ENCODE data around the gene SLC39A13. TPM values are rescaled to one million over a fixed set of nuclear protein-coding genes. Genes with fewer than 3 reads are reported as not detected.

Gene SLC39A13
- total and polyA plus RNA-seq, 2 donors (not counting 1 experiment from before 2014, with no cell fraction given): 62.9 to 88.7 TPM

DNA sequence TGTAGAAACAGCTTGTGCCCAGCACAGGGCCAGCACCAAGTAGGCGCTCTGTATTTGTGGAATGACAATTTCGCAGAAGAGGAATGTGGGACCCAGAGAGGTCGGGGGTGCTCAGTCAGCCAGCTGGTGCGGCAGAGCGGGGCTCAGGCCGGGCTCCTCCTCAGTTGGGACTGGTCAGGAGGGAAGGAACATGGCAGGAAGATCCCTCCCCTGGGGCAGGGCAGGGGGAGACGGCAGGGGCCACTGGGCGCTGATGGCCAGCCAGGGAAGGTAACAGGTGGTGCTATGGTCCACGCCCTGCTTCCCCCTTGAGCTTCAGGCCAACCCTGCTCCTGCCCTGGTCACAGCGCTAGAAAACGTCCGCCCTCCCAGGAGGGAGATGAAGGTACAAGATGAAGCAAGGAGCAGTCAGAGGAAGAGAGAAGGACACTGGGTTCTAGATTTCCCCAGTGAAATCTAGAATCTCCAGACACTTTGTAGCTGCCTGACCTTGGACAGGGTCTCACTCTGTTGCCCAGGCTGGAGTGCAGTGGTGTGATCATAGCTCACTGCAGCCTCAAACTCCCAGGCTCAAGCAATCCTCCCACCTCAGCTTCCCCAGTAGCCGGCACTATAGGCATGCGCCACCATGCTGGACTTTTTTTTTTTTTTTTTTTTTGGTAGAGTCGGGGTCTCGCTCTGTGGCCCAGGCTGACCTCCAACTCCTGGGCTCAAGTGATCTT is 16.5 kb upstream of the SLC39A13 start:
- no peak for TF ChIP-seq EZH2 (IDR thresholded peaks at IDR 0.05; ENCODE audit: low read length, missing control alignments)
- TF ChIP-seq CTCF (conservative IDR thresholded peaks at IDR 0.05 in 1 of 2, IDR thresholded peaks at IDR 0.05 in 1 of 2; ENCODE audit: low read depth in 1 of 2, low read length in 2 of 2): no peak
- H3K4me1 ChIP-seq (ENCODE audit: control insufficient read depth, extremely low read depth, insufficient read depth, low read length): peaks cover 8% of the 10 kb centered on the region
- H3K79me2 ChIP-seq (ENCODE audit: control insufficient read depth, insufficient read depth, low read length): no peaks in the 10 kb centered on the region
- no peak overlapping the region for H3K4me2 ChIP-seq (ENCODE audit: extremely low read depth, insufficient read depth, low read length)
- no peak overlapping the region for H3K27ac ChIP-seq (ENCODE audit: insufficient read depth, low read length)
- H3K27me3 ChIP-seq (ENCODE audit: control insufficient read depth, insufficient read depth, low read length): no peaks in the 10 kb centered on the region
- no peaks in the 10 kb centered on the region for H3K9me3 ChIP-seq (ENCODE audit: control insufficient read depth, insufficient read depth, low read depth, low read length)
- H2AFZ ChIP-seq (ENCODE audit: low read length): no peak overlapping the region
- no peaks in the 10 kb centered on the region for H4K20me1 ChIP-seq (ENCODE audit: control insufficient read depth, extremely low read depth, insufficient read depth, low read length)
- no peaks in the 10 kb centered on the region for H3K36me3 ChIP-seq (ENCODE audit: control insufficient read depth, insufficient read depth, low read length)
- no peak for DNase-seq (ENCODE audit: low read depth in 2 of 2)
- H3K4me3 ChIP-seq (replicated peaks in 1 of 4; ENCODE audit: control extremely low read depth in 1 of 4, insufficient read depth in 1 of 4, low read depth in 3 of 4, low read length in 4 of 4): no peak overlapping the region
- no peak overlapping the region for H3K9ac ChIP-seq (ENCODE audit: insufficient read depth, low read length)

GRCh38 chr11:47392546-47393162 is 15.7 kb upstream of the SLC39A13 start:
- no peak overlapping the region for H3K27ac ChIP-seq (ENCODE audit: insufficient read depth, low read length)

More at GRCh38 chr11:47392546-47393162, 15.7 kb upstream of the SLC39A13 start:
- Histone ChIP-seq H3K36me3 (ENCODE audit: control insufficient read depth, insufficient read depth, low read length) (no peaks in the 10 kb centered on the region), H3K27me3 (ENCODE audit: control insufficient read depth, insufficient read depth, low read length) (no peaks in the 10 kb centered on the region), H3K4me1 (ENCODE audit: control insufficient read depth, extremely low read depth, insufficient read depth, low read length) (peaks cover 8% of the 10 kb centered on the region), H3K4me2 (ENCODE audit: extremely low read depth, insufficient read depth, low read length) (no peak overlapping the region), H2AFZ (ENCODE audit: low read length) (no peak overlapping the region), H3K9ac (ENCODE audit: insufficient read depth, low read length) (no peak overlapping the region), H3K4me3 (replicated peaks in 1 of 4; ENCODE audit: control extremely low read depth in 1 of 4, insufficient read depth in 1 of 4, low read depth in 3 of 4, low read length in 4 of 4) (no peak overlapping the region), H3K9me3 (ENCODE audit: control insufficient read depth, insufficient read depth, low read depth, low read length) (no peaks in the 10 kb centered on the region), H4K20me1 (ENCODE audit: control insufficient read depth, extremely low read depth, insufficient read depth, low read length) (no peaks in the 10 kb centered on the region), H3K79me2 (ENCODE audit: control insufficient read depth, insufficient read depth, low read length) (no peaks in the 10 kb centered on the region)
- TF ChIP-seq EZH2 (IDR thresholded peaks at IDR 0.05; ENCODE audit: low read length, missing control alignments) (no peak), CTCF (conservative IDR thresholded peaks at IDR 0.05 in 1 of 2, IDR thresholded peaks at IDR 0.05 in 1 of 2; ENCODE audit: low read depth in 1 of 2, low read length in 2 of 2) (no peak)
- DNase-seq (ENCODE audit: low read depth in 2 of 2): no peak

Data from fibroblast of lung (primary cell).